GM21381 (cell line): ENCODE data around the gene AHCTF1.

Source experiments
- ATAC-seq: cut with Tn5 transposase; IDR thresholded peaks from one replicate; pipeline ENCODE4 v1.9.1; 2021; ENCODE audit warnings: mild to moderate bottlenecking, moderate library complexity; ENCODE audit not compliant: unreplicated experiment

AHCTF1 gene

GRCh38 chr1:246798606-246799496, 132.9 kb downstream of the AHCTF1 start:
- no peak for ATAC-seq

DNA sequence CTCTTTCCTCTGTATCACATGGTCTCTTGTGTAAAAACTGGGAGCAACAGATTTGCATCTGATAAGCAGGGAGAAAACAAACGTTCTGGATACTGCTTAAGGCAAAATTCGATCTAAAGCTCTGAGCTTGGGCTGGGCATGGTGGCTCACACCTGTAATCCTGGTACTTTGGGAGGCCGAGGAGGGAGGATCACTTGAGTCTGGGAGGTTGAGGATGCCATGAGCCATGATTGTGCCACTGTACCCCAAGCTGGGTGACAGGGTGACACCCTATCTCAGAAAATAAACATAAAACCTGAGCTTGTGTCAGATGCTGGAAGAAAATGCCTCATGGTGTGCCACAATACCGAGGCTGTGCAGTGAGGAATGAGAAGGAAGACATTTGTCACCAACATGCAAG, 133.6 kb downstream of the AHCTF1 start:
- no peak for ATAC-seq

DNA sequence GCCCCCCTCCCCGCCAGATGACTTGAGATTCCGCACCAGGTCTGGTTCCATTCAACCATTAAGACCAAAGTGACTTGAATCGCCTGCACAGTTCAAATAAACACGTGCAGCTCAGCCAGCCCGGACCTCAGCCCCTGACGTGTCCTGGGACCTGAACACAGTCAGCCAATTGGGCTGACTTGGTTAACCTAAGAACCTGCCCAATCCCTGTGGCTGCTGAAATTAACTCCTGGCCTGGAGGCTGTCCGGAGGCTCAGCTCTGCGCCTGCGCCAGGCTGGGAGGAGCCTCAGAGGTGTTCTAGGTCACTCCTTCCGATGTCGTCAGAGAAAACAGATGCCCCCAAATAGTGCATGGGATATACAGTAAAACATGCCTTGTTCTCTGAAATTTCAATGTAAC, 134.2 kb downstream of the AHCTF1 start:
- no peak for ATAC-seq

- ATAC-seq, result no peak
These were observed 134.6 kb downstream of the AHCTF1 start for GRCh38 chr1:246797157-246797556.

- ATAC-seq, result no peak
These were observed 135.6 kb downstream of the AHCTF1 start for GRCh38 chr1:246795906-246796694.

DNA sequence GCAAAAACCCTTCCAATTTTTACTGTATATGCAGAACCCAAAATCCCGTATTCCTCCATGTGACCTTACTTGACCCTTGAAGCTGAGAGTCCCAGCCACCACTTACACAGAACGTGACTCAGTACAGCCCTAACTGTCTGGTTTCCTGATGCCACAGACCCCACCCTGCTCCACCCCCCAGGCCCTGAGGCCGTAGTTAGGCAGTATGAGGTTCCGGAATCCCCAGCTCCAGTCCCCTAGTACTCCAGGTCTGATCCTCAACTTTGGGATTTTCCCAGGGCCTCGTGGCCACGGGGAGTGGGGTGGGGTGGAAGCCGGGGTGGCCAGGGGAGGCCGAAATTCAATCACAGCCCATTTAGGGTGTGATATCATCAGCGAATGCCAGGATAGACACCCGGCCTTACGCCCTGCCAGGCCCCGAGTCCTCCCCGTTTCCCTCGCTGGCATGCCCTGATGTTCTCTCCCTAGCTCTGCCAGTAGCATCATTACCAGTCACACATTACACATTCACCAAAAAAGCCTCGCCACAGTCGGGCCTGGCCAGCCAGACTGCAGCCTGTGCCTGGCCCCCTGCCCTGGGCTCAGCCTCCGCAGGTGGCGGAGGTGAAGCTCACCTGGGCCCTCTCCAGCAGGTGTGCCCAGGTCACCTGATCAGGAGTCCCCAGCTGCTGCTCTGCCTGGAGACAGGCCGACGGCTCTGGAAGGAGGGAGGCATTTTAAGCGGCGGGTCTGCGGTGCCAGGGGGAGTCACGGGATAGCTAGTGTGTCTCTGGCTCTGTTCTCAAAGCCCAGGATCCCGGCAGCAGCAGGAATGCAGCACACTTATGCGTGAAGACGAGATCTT, 136.7 kb downstream of the AHCTF1 start:
- no peak for ATAC-seq

DNA sequence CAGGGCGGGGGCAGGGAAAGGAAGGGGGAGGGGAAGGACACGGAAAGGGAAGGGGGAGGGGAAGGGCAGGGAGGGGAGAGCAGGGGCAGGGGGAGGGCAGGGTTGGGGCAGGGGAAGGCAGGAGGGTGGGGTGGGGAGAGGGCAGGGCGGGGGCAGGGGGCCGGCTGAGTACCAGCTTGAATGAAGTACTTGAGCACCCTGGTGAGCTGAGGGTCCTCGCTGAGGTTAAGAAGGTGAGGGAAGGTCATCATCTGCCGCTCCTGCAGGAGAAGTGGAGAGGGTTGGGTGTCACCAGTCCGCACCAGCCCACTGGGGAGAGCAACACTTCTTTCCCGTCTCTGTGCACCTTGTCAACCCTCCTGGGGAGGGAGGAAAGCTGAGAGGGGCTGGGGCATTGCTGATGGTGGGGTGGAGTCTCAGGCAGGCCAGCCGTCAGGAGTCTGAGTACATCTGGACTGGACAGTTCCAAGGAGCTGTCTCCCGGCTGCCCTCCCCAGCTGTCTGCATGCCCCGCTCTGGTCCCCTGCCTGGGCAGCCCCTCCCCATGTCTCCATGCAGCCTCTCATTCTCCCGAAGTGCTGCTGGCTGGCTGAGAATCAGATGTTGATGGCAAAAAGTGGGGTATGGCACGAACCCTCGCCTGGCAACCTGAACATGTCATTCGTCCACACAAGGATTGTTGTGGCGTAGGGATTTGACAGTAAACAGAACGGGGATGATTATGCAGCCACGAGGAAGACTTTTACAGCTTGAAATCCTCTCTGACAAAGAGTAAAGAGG, 137.5 kb downstream of the AHCTF1 start:
- no peak for ATAC-seq

DNA sequence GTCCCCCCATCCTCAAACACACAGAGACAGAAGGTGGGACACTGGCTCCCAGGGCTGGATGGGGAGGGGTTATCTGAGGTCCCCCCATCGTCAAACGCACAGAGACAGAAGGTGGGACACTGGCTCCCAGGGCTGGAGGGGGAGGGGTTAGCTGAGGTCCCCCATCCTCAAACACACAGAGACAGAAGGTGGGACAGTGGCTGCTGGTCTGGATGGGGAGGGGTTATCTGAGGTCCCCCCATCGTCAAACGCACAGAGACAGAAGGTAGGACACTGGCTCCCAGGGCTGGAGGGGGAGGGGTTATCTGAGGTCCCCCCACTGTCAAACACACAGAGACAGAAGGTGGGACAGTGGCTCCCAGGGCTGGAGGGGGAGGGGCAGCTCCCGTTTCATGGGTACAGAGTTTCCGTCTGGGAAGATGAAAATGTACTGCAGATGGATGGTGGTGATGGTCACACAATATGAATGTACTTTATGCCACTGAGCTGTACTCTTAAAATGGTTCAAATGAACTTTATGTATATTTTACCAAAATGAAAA, 138.3 kb downstream of the AHCTF1 start:
- ATAC-seq, result no peak

DNA sequence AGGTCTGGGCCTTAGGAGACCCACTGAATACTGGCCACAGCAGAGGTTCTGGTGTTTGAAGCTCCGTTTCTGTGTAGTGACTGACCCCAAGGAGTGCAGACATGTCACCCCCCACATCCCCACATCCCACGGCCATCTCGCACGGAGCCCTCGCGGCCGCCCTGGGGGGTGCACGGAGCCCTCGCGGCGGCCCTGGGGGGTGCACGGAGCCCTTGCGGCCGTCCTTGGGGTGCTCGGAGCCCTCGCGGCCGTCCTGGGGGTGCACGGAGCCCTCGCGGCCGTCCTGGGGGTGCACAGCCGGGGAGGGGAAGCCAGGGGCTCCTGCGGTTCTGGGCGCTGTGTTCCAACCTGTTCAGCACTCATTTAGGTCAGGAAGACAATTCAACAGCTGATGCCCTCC, 139.1 kb downstream of the AHCTF1 start:
- ATAC-seq, result no peak

- ATAC-seq, result no peak
These were observed 140.3 kb downstream of the AHCTF1 start for GRCh38 chr1:246791303-246791918.

DNA sequence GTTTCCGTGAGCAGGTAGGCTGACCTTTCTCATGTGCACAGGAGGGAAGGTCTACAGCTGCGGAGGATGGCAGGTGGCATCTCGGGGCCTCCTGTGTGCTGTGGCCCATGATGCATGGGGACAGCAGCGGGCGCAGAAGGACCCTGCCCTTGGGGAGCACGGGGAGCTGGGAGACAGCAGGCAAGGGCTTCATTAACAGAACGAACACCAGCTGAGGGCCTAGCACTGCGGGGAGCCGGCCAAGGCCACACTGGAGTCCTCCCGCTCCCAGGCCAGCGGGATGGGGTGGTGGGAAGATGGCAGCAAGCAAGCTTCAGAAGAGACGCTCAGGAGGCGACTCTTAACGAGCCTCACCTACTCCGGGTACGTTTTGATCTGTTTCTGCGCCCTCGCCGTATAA, 140.9 kb downstream of the AHCTF1 start:
- ATAC-seq, result no peak

GRCh38 chr1:246790364-246790763, 141.4 kb downstream of the AHCTF1 start:
- no peak for ATAC-seq

GRCh38 chr1:246789454-246790339, 142.1 kb downstream of the AHCTF1 start:
- ATAC-seq, result no peak
